Retinal pigment epithelial cell (primary cell): ENCODE results near the gene KLHDC3.
"Not testable (repeated sequence)": the region's sequence is repeated elsewhere in the genome, so short reads cannot be mapped to it uniquely, and the experiment has no call there.

Experiments
- DNase-seq: peaks from one replicate; pipeline ENCODE4 v3.0.0-alpha.2; 2010; ENCODE audit warnings: low read depth
- H3K4me3 ChIP-seq: 2 replicates; pipeline ENCODE4 v1.5.1; 2011; ENCODE audit warnings: mild to moderate bottlenecking, low read length, control low read depth, moderate library complexity
- TF ChIP-seq, protein P1 (sequence below): conservative IDR thresholded peaks from 2 replicates; pipeline ENCODE4 v1.5.1; 2011; ENCODE audit warnings: low read depth, low read length, control low read depth, inconsistent platforms

KLHDC3 gene

DNA sequence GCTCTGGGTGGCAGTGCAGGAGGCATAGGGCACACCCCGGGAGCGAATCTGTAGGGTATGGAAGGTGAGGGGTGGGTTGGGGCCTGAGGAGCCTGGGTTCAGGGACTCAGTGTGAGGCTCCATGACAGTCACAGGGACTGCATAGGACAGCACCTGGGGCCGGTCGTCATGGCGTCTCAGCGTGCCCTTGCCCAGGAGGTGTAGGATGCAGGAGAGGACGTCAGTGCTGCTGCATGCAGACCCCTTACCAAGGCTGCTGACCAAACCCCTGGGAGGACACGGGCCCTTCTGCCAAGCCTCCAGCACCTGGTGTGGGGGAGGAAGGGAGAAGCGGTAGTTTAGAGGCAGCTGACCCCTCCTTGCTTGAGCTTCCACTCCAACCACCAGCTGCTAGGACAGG, 23.7 kb downstream of the KLHDC3 start:
- TF ChIP-seq, protein P1, sequence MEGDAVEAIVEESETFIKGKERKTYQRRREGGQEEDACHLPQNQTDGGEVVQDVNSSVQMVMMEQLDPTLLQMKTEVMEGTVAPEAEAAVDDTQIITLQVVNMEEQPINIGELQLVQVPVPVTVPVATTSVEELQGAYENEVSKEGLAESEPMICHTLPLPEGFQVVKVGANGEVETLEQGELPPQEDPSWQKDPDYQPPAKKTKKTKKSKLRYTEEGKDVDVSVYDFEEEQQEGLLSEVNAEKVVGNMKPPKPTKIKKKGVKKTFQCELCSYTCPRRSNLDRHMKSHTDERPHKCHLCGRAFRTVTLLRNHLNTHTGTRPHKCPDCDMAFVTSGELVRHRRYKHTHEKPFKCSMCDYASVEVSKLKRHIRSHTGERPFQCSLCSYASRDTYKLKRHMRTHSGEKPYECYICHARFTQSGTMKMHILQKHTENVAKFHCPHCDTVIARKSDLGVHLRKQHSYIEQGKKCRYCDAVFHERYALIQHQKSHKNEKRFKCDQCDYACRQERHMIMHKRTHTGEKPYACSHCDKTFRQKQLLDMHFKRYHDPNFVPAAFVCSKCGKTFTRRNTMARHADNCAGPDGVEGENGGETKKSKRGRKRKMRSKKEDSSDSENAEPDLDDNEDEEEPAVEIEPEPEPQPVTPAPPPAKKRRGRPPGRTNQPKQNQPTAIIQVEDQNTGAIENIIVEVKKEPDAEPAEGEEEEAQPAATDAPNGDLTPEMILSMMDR, result no peak
- no peak for DNase-seq
- no peak overlapping the region for H3K4me3 ChIP-seq

DNA sequence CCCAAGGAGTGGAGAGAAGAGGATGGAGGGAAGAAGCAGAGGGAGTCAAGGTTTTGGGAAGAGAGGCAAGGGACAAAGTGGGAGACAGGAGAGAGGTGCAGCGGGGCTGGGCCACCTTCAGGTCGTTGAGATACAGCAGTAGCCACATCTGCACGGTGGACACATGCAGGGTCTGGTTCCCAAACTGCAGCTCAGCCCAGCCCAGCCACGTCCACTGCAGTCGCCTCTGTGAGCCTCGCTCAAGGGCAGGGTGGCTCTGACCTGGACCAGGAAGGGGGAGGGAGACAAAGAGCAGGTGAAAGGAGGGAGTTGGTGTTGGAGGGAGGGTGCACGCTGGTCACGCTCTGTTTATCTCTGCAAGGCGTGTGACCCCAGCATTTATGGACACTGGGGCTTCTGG, 24.7 kb downstream of the KLHDC3 start:
- H3K4me3 ChIP-seq, result no peak overlapping the region
- no peak for DNase-seq
- TF ChIP-seq, protein P1, result no peak

DNA sequence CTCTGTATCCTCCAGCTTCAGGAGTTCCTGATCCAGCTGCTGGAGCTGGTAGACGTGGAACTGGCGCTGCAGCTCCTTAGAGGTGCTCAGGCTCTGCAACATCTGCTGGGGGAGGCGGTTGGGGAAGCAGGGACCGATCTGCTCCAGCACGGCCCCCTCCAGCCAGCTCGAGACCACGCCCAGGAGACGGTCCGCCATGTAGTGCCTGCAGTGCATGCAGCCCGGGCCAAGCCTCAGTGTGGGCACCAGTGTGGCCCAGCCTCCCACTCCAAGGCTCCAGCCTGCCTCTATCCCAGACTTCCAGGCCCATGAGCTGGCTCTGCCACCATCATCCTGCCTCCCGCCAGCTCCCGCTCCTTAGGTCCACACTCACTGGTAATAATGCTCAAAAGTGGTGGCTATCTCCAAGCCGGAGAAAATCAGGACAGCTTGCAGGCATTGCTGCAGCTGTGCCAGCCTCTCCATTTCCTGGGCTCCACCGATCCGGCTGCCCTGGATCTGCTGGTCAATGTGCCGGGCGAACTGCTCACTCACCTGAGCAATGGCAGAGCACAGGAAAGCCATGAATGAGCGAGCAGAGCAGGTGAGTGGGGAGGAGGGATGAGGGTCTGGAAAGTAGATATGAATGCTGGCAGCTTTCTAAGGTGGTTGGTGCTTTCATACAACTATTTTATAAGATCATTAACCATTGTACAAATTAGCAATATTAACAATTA, 26.7 kb downstream of the KLHDC3 start:
- TF ChIP-seq, protein P1, result no peak
- no peak for DNase-seq
- H3K4me3 ChIP-seq, result no peak overlapping the region

DNA sequence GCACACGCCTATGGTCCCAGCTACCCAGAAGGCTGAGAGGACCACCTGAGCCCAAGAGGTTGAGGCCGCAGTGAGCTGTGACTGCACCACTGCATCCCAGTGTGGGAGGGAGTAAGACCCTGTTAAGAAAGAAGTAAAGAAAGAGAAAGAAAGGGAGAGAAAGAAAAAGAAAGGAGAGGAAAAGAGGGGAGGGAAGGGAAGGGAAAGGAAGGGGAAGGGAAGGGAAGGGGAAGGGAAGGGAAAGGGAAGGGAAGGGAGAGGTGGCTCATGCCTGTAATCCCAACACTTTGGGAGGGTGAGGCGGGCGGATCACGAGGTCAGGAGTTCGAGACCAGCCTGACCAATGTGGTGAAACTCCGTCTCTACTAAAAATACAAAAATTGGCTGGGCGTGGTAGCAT, 27.4 kb downstream of the KLHDC3 start:
- DNase-seq, H3K4me3 ChIP-seq: not testable (repeated sequence)

DNA sequence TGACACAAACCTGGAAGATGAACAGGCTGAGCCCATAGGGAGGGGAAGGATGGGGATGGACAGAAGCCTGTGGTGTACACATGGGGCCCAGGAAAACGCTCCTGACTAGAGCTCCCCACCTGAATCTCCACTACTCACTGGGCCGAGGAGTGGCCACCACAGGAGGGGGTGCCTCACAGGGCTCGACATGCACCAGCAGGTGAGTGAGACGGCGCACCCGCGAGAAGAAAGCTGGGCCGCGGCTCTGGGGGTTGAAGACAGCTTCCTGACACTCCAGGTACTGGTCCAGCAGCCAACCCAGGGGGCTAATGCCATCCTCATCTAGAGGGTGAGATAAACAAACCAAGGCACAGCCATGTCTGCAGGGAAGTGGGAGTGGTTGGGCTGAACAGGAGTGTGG, 29.3 kb downstream of the KLHDC3 start:
- no peak overlapping the region for H3K4me3 ChIP-seq
- TF ChIP-seq, protein P1, result no peak
- DNase-seq, result no peak

DNA sequence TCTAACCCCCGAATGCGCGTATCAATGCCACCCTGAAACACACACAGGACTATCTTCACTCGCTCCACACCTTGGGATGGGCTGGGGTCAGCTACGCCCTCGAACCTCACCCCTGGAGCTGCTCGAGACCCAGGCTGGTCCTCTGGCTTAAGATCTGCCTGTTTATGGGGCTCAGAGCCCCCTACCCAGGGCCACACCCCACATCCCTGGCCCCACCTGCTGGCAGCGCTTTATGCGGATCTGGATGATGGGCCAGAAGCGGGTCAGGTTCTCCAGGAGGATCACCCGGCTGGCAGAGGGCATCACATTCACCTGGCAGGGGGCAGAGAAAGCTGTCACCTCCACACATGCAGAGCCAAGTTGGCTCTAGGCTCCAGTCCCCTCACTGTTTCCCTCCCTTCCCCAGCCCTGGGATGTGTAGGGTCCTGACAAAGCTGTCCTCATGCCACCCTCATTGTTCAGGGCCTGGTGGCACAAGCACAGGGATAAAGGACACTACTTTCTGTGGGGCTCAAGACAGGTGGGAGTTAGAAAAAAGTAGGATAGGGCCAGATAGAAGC, 31.4 kb downstream of the KLHDC3 start:
- TF ChIP-seq, protein P1, result no peak
- no peak overlapping the region for H3K4me3 ChIP-seq
- no peak for DNase-seq

DNA sequence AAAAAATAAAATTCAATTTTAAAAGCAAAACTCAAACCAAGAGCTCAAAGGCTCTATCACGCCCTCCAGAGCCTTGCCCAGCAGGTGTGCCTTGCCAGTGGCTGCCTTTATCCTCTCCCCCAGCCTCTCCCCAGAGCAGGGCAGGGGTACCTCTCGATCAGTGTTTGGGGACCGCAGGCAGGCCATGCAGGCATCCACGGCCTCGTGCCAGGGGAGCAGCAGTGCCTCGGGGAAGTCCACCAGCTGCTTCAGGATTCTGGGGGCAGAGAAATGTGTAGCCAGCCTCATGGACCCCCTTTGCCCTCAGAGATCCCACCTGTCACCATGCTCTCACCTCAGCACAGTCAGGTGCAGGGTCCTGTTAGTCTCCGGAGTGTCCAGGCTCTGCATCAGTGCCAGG, 33.9 kb downstream of the KLHDC3 start:
- H3K4me3 ChIP-seq, result no peak overlapping the region
- TF ChIP-seq, protein P1, result no peak
- no peak for DNase-seq
